H1 (cell line): ENCODE data around the gene PRRG2. TPM values are rescaled to one million over a fixed set of nuclear protein-coding genes. Genes with fewer than 3 reads are reported as not detected.

Experiments
- CTCF ChIA-PET: fragments of 300-600 bp; sonication (Branson Sonifier 250); formaldehyde crosslinking; loops from one replicate; lab custom pipeline; 2021; ENCODE audit not compliant: partially characterized antibody; lab: Charles Lee
- POLR2A ChIA-PET: fragments of 300-600 bp; sonication (Branson Sonifier 250); formaldehyde crosslinking; loops from one replicate; lab custom pipeline; 2021; ENCODE audit warnings: inconsistent platforms; ENCODE audit not compliant: partially characterized antibody; lab: Charles Lee
- DNase-seq, 2 experiments: peaks; one replicate each; pipeline versions ENCODE4 v3.0.0 to v3.0.0-alpha.2; 2010 to 2022; ENCODE audit warnings: low spot score in 2 of 2, low read depth in 1 of 2, mixed read lengths in 1 of 2
- FAIRE-seq: peaks from 2 replicates; lab custom pipeline; 2011; peaks lifted over from hg19 to GRCh38; lab: Jason Lieb, UNC
- H2AFZ ChIP-seq: 2 replicates; pipeline ENCODE4 v1.8.1; 2012; ENCODE audit warnings: low read length, inconsistent platforms
- H2AK5ac ChIP-seq: 2 replicates; pipeline ENCODE4 v1.6.1; 2013; ENCODE audit warnings: low read depth, low read length
- H2BK120ac ChIP-seq: replicated peaks from 2 replicates; pipeline ENCODE3; 2013; ENCODE audit warnings: low read depth, low read length, inconsistent platforms
- H2BK12ac ChIP-seq: 2 replicates; pipeline ENCODE4 v1.6.1; 2013; ENCODE audit warnings: low read depth, low read length
- H2BK15ac ChIP-seq: 2 replicates; pipeline ENCODE4 v1.6.1; 2013; ENCODE audit warnings: low read length
- H2BK20ac ChIP-seq: 2 replicates; pipeline ENCODE4 v1.6.1; 2013; ENCODE audit warnings: low read length
- H2BK5ac ChIP-seq: 2 replicates; pipeline ENCODE4 v1.6.1; 2013; ENCODE audit warnings: low read depth, low read length
- H3K14ac ChIP-seq: 2 replicates; pipeline ENCODE4 v1.6.1; 2013; ENCODE audit warnings: inconsistent platforms; ENCODE audit not compliant: insufficient read length
- H3K18ac ChIP-seq: 2 replicates; pipeline ENCODE4 v1.6.1; 2013; ENCODE audit warnings: low read length; ENCODE audit errors: extremely low read depth
- H3K23ac ChIP-seq: 2 replicates; pipeline ENCODE4 v1.6.1; 2013; ENCODE audit warnings: inconsistent platforms; ENCODE audit not compliant: insufficient read length
- H3K23me2 ChIP-seq: 2 replicates; pipeline ENCODE4 v1.6.1; 2013; ENCODE audit warnings: low read depth, low read length
- H3K27ac ChIP-seq: 2 replicates; pipeline ENCODE4 v1.6.1; 2011; ENCODE audit warnings: low read depth, low read length, inconsistent platforms
- H3K27me3 ChIP-seq, 4 experiments: replicated peaks in 1 of 4; 1 replicate in 1 of 4; 2 replicates in 3 of 4; pipeline versions ENCODE4 v1.6.1 to v1.8.1; 2011 to 2013; ENCODE audit warnings: low read length in 3 of 4, mild to moderate bottlenecking in 3 of 4, inconsistent platforms in 2 of 4, mixed read lengths in 2 of 4, moderate library complexity in 1 of 4; ENCODE audit not compliant: control insufficient read depth in 3 of 4, insufficient read depth in 3 of 4; ENCODE audit errors: extremely low read depth in 1 of 4
- H3K36me3 ChIP-seq, 4 experiments: 2 replicates each; pipeline versions ENCODE4 v1.6.1 to v1.8.1; 2011 to 2013; ENCODE audit warnings: mild to moderate bottlenecking in 4 of 4, low read length in 3 of 4, moderate library complexity in 2 of 4, control low read depth in 1 of 4, inconsistent platforms in 1 of 4; ENCODE audit not compliant: insufficient read depth in 4 of 4, control insufficient read depth in 2 of 4
- H3K4ac ChIP-seq: replicated peaks from 2 replicates; pipeline ENCODE3; 2013; ENCODE audit warnings: low read length, low read depth, mixed read lengths, inconsistent platforms; ENCODE audit not compliant: insufficient read length
- H3K4me1 ChIP-seq, 4 experiments: replicated peaks in 1 of 4; 1 replicate in 1 of 4; 2 replicates in 3 of 4; pipeline versions ENCODE4 v1.6.1 to v1.8.1; 2011 to 2013; ENCODE audit warnings: low read length in 3 of 4, inconsistent platforms in 2 of 4, mixed read lengths in 1 of 4; ENCODE audit not compliant: insufficient read depth in 4 of 4, control insufficient read depth in 3 of 4
- H3K4me2 ChIP-seq, 2 experiments: 2 replicates each; pipeline versions ENCODE4 v1.6.1 to v1.8.1; 2011 to 2013; ENCODE audit warnings: low read depth in 2 of 2, low read length in 2 of 2, control low read depth in 1 of 2, inconsistent platforms in 1 of 2, mild to moderate bottlenecking in 1 of 2; ENCODE audit not compliant: insufficient read depth in 1 of 2
- H3K4me3 ChIP-seq, 4 experiments: fragments of 200-600, 300-600 bp in 1 of 4; sonication (generic), shearing (Covaris generic), sonication (Bioruptor Twin) in 1 of 4; 2 replicates each; pipeline versions ENCODE4 v1.5.1 to v1.8.1; 2011 to 2016; ENCODE audit warnings: low read length in 4 of 4, low read depth in 3 of 4, control low read depth in 2 of 4, inconsistent platforms in 2 of 4, mild to moderate bottlenecking in 2 of 4, mixed read lengths in 1 of 4, moderate library complexity in 1 of 4; ENCODE audit not compliant: insufficient read depth in 2 of 4; ENCODE audit errors: extremely low read depth in 1 of 4
- H3K56ac ChIP-seq: replicated peaks from 2 replicates; pipeline ENCODE3; 2013; ENCODE audit warnings: low read depth, mild to moderate bottlenecking, mixed read lengths, low read length, inconsistent platforms; ENCODE audit not compliant: insufficient read length
- H3K79me1 ChIP-seq: 2 replicates; pipeline ENCODE4 v1.6.1; 2013; ENCODE audit warnings: low read depth, low read length, control low read depth
- H3K79me2 ChIP-seq, 2 experiments: 2 replicates each; pipeline versions ENCODE4 v1.6.1 to v1.8.1; 2012 to 2013; ENCODE audit warnings: low read length in 2 of 2, mild to moderate bottlenecking in 2 of 2, inconsistent platforms in 1 of 2; ENCODE audit not compliant: insufficient read depth in 2 of 2, control insufficient read depth in 1 of 2
- H3K9ac ChIP-seq, 4 experiments: replicated peaks in 1 of 4; 1 replicate in 1 of 4; 2 replicates in 3 of 4; pipeline versions ENCODE4 v1.6.1 to v1.8.1; 2011 to 2013; ENCODE audit warnings: low read depth in 3 of 4, low read length in 3 of 4, control low read depth in 2 of 4, mild to moderate bottlenecking in 2 of 4, moderate library complexity in 2 of 4, inconsistent platforms in 1 of 4; ENCODE audit errors: extremely low read depth in 1 of 4
- H3K9me3 ChIP-seq, 2 experiments: 2 replicates each; pipeline versions ENCODE4 v1.6.1 to v1.8.1; 2012 to 2013; ENCODE audit warnings: mild to moderate bottlenecking in 2 of 2, moderate library complexity in 2 of 2, control low read depth in 1 of 2, inconsistent platforms in 1 of 2, low read depth in 1 of 2, low read length in 1 of 2, mixed read lengths in 1 of 2; ENCODE audit not compliant: insufficient read depth in 2 of 2
- H4K20me1 ChIP-seq, 2 experiments: replicated peaks in 1 of 2; 2 replicates each; pipeline versions ENCODE3 to v1.8.1; 2011 to 2013; ENCODE audit warnings: inconsistent platforms in 2 of 2, low read length in 2 of 2, mild to moderate bottlenecking in 1 of 2; ENCODE audit not compliant: insufficient read depth in 2 of 2, control insufficient read depth in 1 of 2
- H4K5ac ChIP-seq: 2 replicates; pipeline ENCODE4 v1.6.1; 2013; ENCODE audit warnings: low read length, low read depth, mixed read lengths, inconsistent platforms; ENCODE audit not compliant: insufficient read length
- H4K8ac ChIP-seq: 2 replicates; pipeline ENCODE4 v1.8.0; 2013; ENCODE audit warnings: mild to moderate bottlenecking, moderate library complexity, low read length, inconsistent platforms; ENCODE audit not compliant: insufficient read depth; ENCODE audit errors: extremely low read depth
- H4K91ac ChIP-seq: replicated peaks from 2 replicates; pipeline ENCODE3; 2013; ENCODE audit warnings: low read length, mixed read lengths, inconsistent platforms; ENCODE audit not compliant: insufficient read length
- WGBS, 2 experiments: shearing (Covaris generic) in 1 of 2; methylation state at CpG; one replicate each; pipeline versions ENCODE4 v1.1.6 to v1.1.7; 2013 to 2015; ENCODE audit warnings: low lambda C conversion rate in 2 of 2, mixed read lengths in 2 of 2, inconsistent platforms in 1 of 2, low coverage in 1 of 2, missing lambda C conversion rate in 1 of 2; ENCODE audit not compliant: insufficient replicate concordance in 2 of 2, insufficient coverage in 1 of 2, insufficient read length in 1 of 2; ENCODE audit errors: extremely low coverage in 1 of 2, missing lambda C conversion rate in 1 of 2; 5-methylcytosine and 5-hydroxymethylcytosine counted together
- polyA plus RNA-seq, 7 experiments: library from polyadenylated mRNA; depleted of rRNA in 3 of 7; stranded (reverse) in 5 of 7; unstranded in 2 of 7; fragments of >200 nt in 5 of 7; fragments of 200-250 nt in 2 of 7; gene quantifications; 1 replicate in 5 of 7; 2 replicates in 1 of 7; 4 replicates in 1 of 7; pipeline versions ENCODE4 v1.2.1 to v1.2.3, GENCODE V29; 2011 to 2013; ENCODE audit warnings: missing spikeins in 2 of 7, mixed read lengths in 2 of 7
- total RNA-seq: library from RNA; stranded (reverse); fragmentation: NEBNext Ultra II Directional; extraction: Animal tissue kit (Norgen Biotek cat#: 25700); gene quantifications from 2 replicates; pipeline ENCODE4 v1.2.1, GENCODE V29; 2021
- TF ChIP-seq, protein P1 (sequence below): IDR thresholded peaks from 2 replicates; pipeline ENCODE4 v1.6.1; 2012; ENCODE audit warnings: inconsistent platforms

PRRG2 gene
- total and polyA plus RNA-seq, 2 of the 8 experiments (the other 6 are each of a cell fraction or from before 2014, with no cell fraction given) = 4.1 to 5.6 TPM

DNA sequence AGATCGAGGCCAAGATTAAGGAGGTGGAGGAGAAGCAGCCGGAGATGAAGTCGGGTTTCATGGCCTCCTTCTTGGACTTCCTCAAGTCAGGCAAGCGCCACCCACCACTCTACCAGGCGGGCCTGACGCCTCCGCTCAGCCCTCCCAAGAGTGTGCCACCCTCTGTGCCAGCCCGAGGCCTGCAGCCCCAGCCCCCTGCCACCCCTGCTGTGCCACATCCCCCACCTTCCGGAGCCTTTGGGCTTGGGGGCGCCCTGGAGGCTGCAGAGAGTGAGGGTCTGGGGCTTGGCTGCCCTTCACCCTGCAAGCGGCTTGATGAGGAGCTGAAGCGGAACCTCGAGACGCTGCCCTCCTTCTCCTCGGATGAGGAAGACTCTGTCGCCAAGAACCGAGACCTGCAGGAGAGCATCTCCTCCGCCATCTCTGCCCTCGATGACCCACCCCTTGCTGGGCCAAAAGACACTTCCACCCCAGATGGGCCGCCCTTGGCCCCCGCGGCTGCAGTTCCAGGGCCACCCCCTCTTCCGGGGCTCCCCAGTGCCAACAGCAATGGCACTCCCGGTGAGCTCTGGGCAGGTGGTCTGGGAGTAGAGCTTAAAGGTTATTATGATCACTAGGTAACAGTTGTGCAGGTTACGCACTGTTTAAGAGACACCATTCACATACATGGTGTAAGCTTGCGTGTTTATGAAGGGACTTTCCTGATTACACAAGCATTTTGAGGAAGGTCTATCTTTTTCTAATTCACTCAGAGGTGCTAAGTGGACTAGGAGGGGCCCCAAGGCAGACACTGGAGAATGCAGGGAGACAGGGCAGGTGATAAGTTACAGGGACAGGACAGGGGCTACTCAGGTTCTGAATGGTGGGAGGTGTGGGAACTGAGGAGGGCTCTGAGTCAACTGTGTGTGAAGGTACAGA, 18.5 kb downstream of the PRRG2 start:
- peaks cover 21 to 86% (median 66%) of the 10 kb centered on the region in 4 experiments for H3K36me3 ChIP-seq
- POLR2A ChIA-PET = interaction anchor here (0.8 to 50.7 kb wide), 5 partner anchors 2 to 62 kb away, joined by 3 to 840 read pairs (median 5); partner anchors contain the start of genes NOSIP, PRR12, RRAS and SCAF1

More for the DNA sequence above, 18.5 kb downstream of the PRRG2 start:
- WGBS, 2 experiments = 96% methylated on average over 16 of the region's 26 CpGs; no CpG with 5 or more reads in 1 of the 2 experiments
- Histone ChIP-seq H4K20me1 (peaks cover 0 to 24% of the 10 kb centered on the region in 2 experiments), H3K79me2 (peaks cover 4 to 60% of the 10 kb centered on the region in 2 experiments; a peak in 2 of 4 replicates), H2BK20ac (no peak overlapping the region), H3K79me1 (peaks cover under 1% of the 10 kb centered on the region)
- TF ChIP-seq, protein P1, sequence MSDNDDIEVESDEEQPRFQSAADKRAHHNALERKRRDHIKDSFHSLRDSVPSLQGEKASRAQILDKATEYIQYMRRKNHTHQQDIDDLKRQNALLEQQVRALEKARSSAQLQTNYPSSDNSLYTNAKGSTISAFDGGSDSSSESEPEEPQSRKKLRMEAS = no peak
- TF ChIP-seq, all 59 proteins: peak for 0
- no peak overlapping the region for H2BK5ac ChIP-seq
- H3K18ac ChIP-seq = no peak overlapping the region
- no peak overlapping the region for H3K56ac ChIP-seq
- no peak overlapping the region for H3K14ac ChIP-seq
- no peak overlapping the region for H2AK5ac ChIP-seq
- no peaks in the 10 kb centered on the region for H3K9me3 ChIP-seq
- H3K23me2 ChIP-seq = no peaks in the 10 kb centered on the region
- H3K4me2 ChIP-seq = no peak overlapping the region
- no peak overlapping the region for H2BK12ac ChIP-seq
- H2AFZ ChIP-seq = no peak overlapping the region
- H4K91ac ChIP-seq = no peak overlapping the region
- no peak for FAIRE-seq
- CTCF ChIA-PET = interaction anchor here (0.6 to 1.0 kb wide), 4 partner anchors 10 to 95 kb away, joined by 3 read pairs; no protein-coding TSS in a partner anchor
- no peaks in the 10 kb centered on the region for H3K4me1 ChIP-seq
- H3K27ac ChIP-seq = no peak overlapping the region
- H2BK120ac ChIP-seq = no peak overlapping the region
- H4K8ac ChIP-seq = no peak overlapping the region; the same call in 1 of the 2 replicates
- H4K5ac ChIP-seq = no peak overlapping the region
- H3K4me3 ChIP-seq = no peak overlapping the region
- no peak overlapping the region for H3K9ac ChIP-seq
- H3K23ac ChIP-seq = no peak overlapping the region
- no peak for DNase-seq
- no peak overlapping the region for H2BK15ac ChIP-seq
- no peaks in the 10 kb centered on the region for H3K27me3 ChIP-seq
- H3K4ac ChIP-seq = no peak overlapping the region
